HG02759 (cell line): Measurements from ENCODE around the gene CRYBG2.

Experiments
- ATAC-seq: cut with Tn5 transposase; IDR thresholded peaks from one replicate; pipeline ENCODE4 v1.9.1; 2021; ENCODE audit warnings: mild to moderate bottlenecking, moderate library complexity; ENCODE audit not compliant: unreplicated experiment

Gene CRYBG2

GRCh38 chr1:26370591-26371382, 16.9 kb upstream of the CRYBG2 start:
- ATAC-seq, result no peak

- ATAC-seq, result no peak
These were observed 14.6 kb upstream of the CRYBG2 start for GRCh38 chr1:26368486-26368885.

GRCh38 chr1:26368006-26368405, 14.1 kb upstream of the CRYBG2 start:
- no peak for ATAC-seq

GRCh38 chr1:26367441-26367840, 13.5 kb upstream of the CRYBG2 start:
- ATAC-seq, result no peak

- ATAC-seq, result no peak
These were observed 11.0 kb upstream of the CRYBG2 start for GRCh38 chr1:26364956-26365355.

- no peak for ATAC-seq
These were observed 9.9 kb upstream of the CRYBG2 start for GRCh38 chr1:26363549-26364448.

- no peak for ATAC-seq
These were observed 8.4 kb upstream of the CRYBG2 start for GRCh38 chr1:26362331-26362730.

GRCh38 chr1:26361605-26362122, 7.7 kb upstream of the CRYBG2 start:
- ATAC-seq, result no peak

- ATAC-seq, result no peak
These were observed 7.1 kb upstream of the CRYBG2 start for GRCh38 chr1:26360807-26361604.

GRCh38 chr1:26359981-26360806, 6.3 kb upstream of the CRYBG2 start:
- ATAC-seq, result no peak

- ATAC-seq, result no peak
These were observed 4.8 kb upstream of the CRYBG2 start for GRCh38 chr1:26358411-26359384.

GRCh38 chr1:26357121-26357602, 3.2 kb upstream of the CRYBG2 start:
- no peak for ATAC-seq

- ATAC-seq, result no peak
These were observed 2.2 kb upstream of the CRYBG2 start for GRCh38 chr1:26356106-26356505.

- ATAC-seq, result no peak
These were observed 1.0 kb upstream of the CRYBG2 start for GRCh38 chr1:26354972-26355371.

- ATAC-seq, result no peak
These were observed 595 bp downstream of the CRYBG2 start for GRCh38 chr1:26353210-26353859.

GRCh38 chr1:26352338-26352679, 1.6 kb downstream of the CRYBG2 start:
- no peak for ATAC-seq

GRCh38 chr1:26351590-26352337, 2.2 kb downstream of the CRYBG2 start:
- no peak for ATAC-seq
